GM19351 (cell line): Measurements from ENCODE around the gene HIVEP3.

ENCODE experiments used
- ATAC-seq: cut with Tn5 transposase; IDR thresholded peaks from one replicate; pipeline ENCODE4 v1.9.1; 2021; ENCODE audit warnings: mild to moderate bottlenecking, moderate library complexity; ENCODE audit not compliant: unreplicated experiment

The HIVEP3 gene

GRCh38 chr1:41875487-41875886 is 43.2 kb downstream of the HIVEP3 start:
- no peak for ATAC-seq

GRCh38 chr1:41874903-41875411 is 43.8 kb downstream of the HIVEP3 start:
- ATAC-seq = no peak

GRCh38 chr1:41874151-41874719 is 44.5 kb downstream of the HIVEP3 start:
- ATAC-seq = no peak

- ATAC-seq = no peak
These were observed 46.6 kb downstream of the HIVEP3 start for GRCh38 chr1:41872074-41872473.

- ATAC-seq = no peak
These were observed 48.6 kb downstream of the HIVEP3 start for GRCh38 chr1:41870076-41870562.

GRCh38 chr1:41868241-41868998 is 50.3 kb downstream of the HIVEP3 start:
- ATAC-seq = peak; percentile 90

- no peak for ATAC-seq
These were observed 52.4 kb downstream of the HIVEP3 start for GRCh38 chr1:41866285-41866684.

- ATAC-seq = no peak
These were observed 54.2 kb downstream of the HIVEP3 start for GRCh38 chr1:41864471-41865040.

GRCh38 chr1:41863718-41864117 is 55.0 kb downstream of the HIVEP3 start:
- no peak for ATAC-seq

GRCh38 chr1:41862384-41863221 is 56.1 kb downstream of the HIVEP3 start:
- no peak for ATAC-seq

GRCh38 chr1:41861535-41862383 is 57.0 kb downstream of the HIVEP3 start:
- no peak for ATAC-seq

- no peak for ATAC-seq
These were observed 58.0 kb downstream of the HIVEP3 start for GRCh38 chr1:41860771-41861170.

- ATAC-seq = no peak
These were observed 58.5 kb downstream of the HIVEP3 start for GRCh38 chr1:41860214-41860613.

GRCh38 chr1:41859686-41860085 is 59.0 kb downstream of the HIVEP3 start:
- no peak for ATAC-seq

GRCh38 chr1:41856944-41857285 is 61.8 kb downstream of the HIVEP3 start:
- ATAC-seq = no peak

GRCh38 chr1:41856151-41856943 is 62.4 kb downstream of the HIVEP3 start:
- no peak for ATAC-seq

GRCh38 chr1:41855713-41856112 is 63.0 kb downstream of the HIVEP3 start:
- no peak for ATAC-seq

GRCh38 chr1:41853907-41854306 is 64.8 kb downstream of the HIVEP3 start:
- no peak for ATAC-seq

GRCh38 chr1:41852091-41852490 is 66.6 kb downstream of the HIVEP3 start:
- no peak for ATAC-seq
